ENCODE results near the gene TM7SF3.

The TM7SF3 gene

DNA sequence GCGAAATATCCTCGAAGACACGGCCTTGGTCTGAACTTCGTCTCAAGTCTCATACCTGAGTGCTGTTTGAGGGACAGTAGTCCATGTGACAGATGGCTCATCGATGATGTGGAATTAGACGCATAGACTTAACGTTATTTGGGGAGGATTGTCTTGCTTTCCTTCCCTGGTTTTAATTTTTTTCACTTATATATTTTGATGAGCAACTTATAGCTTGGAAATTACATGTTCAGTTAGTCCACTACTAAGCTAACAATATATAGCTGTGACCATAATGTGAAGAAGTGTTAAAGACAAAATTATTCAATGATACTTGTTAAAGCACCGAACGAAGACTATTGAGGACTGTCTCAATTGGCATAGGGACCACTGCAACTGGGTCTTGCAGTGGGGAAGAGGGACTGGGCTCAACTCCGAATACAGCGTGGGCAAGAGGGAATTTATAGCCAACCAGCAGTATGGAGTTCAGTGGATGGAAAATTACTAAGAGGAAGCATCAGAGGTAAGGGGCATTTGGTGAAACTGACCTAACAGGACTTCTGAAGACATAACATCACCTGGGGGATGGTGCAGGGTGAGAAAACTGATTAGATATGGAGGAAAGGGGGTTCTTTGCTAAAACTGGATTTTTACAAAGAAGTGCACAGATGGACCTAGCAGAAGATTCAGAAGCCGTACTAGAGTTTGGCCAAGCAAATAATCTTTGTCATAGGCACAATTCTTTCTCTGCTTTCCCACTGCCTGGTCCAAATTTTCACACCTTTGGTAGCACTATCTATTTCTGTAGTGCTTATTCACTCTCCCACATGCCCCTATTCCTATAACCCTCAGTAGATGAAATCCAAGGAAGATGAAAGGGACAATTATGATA, 910 bp upstream of the TM7SF3 start:
- no peak for DNase-seq (ENCODE audit: low read depth)

DNA sequence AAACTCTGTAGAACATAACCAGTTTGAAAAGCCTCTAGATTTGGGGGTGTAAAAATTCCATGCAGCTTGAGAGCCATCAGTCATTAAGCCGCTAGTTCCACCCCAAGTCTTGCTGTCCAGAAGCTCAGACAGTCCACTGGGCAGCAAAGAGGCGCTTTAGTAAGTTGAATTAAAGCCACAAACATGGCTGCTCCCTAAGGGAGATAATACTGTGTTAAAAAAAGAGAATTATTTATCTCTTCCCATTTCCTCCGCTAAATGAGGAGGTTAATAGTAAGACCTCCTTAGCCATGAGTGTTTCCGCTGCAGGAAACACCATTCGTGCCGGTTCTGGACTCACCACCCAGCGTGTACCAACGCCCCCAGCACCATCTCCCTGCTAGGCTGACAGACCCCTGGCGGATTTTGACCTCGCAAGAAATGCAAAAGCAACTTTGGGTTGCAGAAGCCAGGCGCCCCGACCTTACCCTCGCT, 536 bp downstream of the TM7SF3 start:
- DNase-seq (ENCODE audit: low read depth) = peak; percentile 13

DNA sequence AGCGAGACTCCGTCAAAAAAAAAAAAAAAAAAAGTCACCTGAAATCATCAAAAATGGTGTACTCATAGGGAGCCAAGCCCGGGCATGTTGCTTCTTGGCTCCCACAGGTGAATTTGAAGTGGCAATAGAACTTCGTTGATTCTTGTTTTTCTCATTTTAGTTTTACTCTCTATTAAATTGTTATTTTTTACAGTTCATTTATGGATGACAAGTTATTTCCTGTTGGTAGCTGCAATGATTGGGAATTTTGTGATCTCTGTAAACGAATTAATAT, 1.3 kb downstream of the TM7SF3 start:
- DNase-seq (ENCODE audit: low read depth) = no peak

DNA sequence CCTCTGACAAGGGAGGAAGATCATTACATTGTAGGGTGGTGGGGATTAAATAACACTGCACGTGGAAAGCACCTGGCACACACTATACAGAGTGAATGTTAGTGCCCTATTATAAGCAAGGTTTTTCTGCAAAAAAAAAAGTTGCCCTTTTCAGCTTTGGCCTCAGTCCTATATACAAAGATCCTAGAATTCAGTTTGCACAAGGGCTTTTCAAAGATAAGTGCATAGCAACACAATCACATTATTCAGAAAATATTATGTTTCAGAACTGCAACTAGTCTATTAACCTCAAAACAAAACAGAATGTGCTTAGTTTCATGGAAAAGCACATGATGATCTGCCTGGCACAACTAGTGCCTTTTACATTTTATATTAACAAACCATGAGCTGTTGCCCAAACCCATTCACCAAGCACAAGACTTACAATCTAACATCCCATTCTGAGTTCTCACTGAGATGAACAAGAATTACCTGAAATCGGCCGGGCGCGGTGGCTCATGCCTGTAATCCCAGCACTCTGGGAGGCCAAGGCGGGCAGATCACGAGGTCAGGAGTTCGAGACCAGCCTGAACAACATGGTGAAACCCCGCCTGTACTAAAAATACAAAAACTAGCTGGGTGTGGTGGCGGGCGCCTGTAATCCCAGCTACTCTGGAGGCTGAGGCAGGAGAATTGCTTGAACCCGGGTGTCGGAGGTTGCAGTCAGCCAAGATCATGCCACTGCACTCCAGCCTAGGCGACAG, 1.8 kb downstream of the TM7SF3 start:
- no peak for DNase-seq (ENCODE audit: low read depth)

DNA sequence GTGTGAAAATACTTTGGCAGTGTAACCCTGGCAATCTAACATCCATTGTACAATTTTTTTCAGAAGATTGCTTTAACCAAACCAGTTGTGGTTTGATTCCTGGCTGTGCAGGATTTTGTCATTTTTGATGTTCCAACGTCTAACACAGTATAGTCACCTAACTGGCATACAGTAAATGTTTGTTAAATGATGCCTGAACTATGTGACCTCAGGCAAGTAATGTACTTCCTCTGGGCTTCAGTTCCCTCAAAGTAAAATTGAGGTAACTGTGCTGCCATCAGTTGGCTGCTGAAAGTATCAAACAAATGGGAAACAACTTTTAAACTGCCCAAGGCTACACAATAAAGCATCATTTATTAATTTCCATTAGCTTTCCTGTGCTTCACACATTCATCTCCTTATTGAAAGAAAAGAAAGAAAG, 4.3 kb downstream of the TM7SF3 start:
- no peak for DNase-seq (ENCODE audit: low read depth)

DNA sequence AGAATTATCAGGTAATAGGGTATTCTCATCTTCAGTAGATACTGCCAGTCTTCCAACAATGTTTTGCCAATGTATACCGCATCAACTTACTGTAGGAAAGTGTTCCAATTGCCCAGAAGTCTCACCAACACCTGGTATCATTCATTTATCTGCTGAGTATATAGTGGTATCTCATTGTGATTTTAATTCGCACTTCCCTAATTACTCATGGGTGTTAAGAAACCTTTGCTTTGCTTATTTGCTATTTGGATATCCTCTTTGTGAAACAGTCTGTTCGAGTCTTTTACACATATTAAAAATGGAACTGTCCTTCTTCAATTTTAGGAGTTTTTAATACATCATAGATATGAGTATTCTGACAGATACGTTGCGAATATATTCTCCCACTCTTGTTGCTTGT, 6.1 kb downstream of the TM7SF3 start:
- no peak for DNase-seq (ENCODE audit: low read depth)

DNA sequence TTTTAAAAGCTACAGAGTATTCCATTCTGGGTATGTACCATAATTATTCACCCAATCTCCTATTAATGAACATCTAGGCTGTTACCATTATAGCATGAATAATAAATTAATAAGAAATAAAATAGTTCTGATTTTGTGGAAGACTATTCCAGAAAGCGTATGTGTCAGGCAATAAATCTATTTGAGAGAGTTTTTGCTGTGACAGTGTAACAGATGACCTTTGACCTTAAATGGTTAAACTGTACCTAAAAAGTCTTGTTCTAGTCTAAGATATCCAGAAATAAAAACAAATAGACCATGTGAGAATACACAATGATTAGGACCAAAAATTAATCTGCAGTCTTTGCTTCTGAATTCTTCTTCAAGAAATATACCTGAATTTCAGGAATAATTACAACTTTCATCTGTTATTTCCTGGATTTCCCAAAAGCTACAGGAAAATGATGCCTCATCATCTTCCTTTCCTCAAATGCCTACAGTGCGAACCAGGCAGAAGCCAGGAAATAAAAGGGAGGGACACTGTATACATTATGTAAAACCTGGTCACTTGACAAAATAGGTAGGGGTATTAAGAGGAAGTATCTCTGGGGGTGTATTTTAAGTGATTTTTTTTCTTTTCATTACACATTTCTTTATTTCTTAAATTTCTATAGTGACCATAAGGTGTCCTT, 7.3 kb downstream of the TM7SF3 start:
- no peak for DNase-seq (ENCODE audit: low read depth)

DNA sequence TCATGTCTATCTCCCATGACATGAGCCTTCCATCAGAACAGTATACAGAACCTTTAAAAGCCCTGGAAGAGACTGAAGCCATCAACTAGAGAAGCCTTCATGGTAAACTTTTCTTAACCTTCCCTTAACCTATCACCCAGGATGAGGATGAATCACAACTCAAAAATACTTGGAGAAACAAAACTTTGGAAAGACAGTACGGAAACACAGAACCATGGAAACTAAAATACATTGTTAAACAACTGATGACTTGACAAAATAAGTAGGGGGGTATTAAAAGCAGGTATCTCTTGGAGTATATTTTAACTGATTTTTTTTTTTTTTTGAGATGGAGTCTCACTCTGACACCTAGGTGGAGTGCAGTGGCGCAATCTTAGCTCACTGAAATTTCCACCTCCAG, 8.7 kb downstream of the TM7SF3 start:
- no peak for DNase-seq (ENCODE audit: low read depth)

DNA sequence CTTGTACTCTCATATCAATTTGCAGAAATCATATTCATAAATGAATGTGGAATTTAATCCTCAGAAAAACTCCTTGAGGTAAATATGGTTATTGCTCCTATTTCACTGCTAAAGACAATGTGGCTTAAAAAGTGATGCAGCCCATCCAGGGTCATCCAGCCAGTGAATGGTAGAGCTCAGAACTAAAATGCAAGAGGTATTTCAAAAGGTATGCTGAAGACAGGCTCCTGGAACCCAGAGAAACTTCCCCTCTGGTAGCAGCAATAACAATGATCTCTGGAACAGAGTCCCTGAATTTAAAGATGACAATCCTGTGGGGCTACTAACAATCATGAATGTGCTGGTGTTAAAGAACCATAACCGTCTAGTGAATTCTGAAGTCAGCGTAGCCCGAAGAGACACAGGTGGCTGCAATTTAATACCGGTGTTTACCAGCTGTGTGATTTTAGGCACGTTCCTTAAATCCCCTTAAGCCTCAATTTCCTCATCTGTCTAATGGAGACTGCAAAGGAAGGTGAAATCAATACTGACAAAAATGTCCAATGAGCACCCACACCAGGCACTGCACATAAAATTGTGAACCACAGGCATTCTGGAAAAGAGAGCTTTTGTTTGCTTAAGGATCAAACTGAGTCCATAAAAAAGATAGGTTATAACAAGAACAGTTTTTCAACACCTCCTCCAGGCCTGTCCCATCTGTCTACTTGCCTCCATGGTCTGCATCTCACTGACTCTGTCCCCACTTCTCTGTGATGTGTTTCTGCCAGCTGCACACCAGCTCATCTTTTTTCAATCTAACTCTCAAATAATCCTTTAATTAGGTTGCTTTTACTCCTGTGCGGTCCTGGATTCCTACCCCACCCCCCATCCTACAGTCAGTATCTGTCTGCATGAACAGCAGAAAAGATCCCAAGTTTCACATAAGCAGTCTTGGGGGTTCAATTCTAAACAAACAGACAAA, 10.5 kb downstream of the TM7SF3 start:
- DNase-seq (ENCODE audit: low read depth) = no peak

DNA sequence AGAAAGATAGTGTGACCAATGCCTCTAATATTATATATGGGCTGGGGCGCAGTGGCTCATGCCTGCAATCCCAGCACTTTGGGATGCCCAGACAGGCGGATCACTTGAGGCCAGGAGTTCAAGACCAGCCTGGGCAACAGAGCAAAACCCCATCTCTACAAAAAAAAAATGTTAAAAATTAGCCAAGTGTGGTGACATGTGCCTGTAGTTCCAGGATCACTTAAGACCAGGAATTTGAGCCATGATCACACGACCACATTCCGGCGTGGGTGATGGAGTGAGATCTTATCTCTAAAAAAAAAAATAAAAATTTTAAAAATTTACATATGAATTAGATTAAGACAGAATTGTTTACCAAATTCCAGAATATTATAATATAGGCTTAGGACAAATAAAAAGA, 12.0 kb downstream of the TM7SF3 start:
- DNase-seq (ENCODE audit: low read depth) = no peak

DNA sequence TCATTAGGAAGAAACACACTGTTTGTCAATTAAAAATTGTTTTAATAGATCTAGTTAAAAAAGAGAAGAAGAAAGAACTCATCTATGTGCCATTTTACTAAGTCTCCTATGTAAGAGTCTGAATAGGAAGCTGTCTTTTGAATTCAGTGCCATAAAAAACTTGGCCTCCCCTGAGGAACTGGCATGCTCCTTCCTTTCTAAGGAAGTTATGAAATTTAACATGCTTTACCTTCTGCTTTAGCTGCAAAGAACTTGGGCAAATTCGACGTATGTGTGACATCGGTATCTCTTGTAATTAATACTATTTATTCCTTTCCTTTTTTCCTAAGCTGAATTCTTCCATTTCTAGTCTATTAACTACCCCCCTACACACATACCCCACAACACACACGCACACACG, 12.5 kb downstream of the TM7SF3 start:
- DNase-seq (ENCODE audit: low read depth) = no peak

DNA sequence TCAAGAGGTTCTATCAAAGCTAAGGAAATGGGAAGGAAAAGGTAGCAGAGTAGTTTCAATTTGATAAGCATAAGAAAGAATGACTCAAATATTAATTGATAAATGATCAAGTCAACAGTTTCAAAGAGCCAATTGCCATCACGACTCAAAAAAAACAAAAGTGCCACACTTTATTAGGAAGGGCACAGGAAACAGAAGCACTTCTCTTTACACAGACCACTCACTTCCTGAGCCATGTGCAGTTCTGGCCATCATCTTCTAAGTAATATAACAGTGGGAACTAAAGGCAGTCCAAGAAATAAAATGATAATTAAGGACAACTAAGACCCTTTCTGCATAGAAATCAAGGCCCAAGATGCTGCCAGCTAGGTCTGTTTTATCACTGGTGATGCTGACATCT, 13.2 kb downstream of the TM7SF3 start:
- DNase-seq (ENCODE audit: low read depth) = no peak

DNA sequence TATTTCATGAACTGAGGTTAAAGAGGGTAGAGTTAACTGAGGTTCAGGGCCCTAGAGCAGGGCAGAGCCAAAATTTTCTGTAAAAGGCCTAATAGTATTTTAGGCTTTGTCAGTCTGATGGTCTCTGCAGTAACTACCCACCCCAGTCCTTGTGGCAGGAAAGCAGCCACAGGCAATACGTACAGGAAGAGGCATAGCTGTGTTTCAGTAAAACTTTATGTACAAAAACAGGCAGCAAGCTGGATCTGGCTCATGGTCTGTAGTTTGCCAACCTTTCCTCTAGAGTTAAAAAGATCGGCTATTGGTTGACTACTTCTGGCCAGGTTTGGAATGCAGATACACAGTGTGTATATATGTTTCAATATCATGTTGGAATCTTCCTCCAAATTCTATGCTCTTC, 17.2 kb downstream of the TM7SF3 start:
- no peak for DNase-seq (ENCODE audit: low read depth)

DNA sequence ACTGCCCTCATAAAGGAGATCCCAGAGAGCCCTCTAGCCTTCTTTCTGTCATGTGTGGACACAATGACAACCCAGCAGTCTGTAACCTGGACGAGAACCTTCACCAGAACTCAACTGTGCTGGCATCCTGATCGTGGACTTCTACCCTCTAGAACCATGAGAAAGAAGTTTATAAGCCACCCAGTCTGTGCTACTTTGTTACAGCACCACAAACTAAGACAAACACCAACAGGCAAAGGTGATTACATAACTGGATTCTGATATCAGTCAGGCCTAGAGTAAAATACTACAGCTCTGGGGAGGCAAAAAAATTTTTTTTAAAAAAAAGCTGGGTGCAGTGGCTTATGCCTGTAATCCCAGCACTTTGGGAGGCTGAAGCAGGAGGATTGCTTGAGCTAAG, 18.5 kb downstream of the TM7SF3 start:
- DNase-seq (ENCODE audit: low read depth) = no peak

DNA sequence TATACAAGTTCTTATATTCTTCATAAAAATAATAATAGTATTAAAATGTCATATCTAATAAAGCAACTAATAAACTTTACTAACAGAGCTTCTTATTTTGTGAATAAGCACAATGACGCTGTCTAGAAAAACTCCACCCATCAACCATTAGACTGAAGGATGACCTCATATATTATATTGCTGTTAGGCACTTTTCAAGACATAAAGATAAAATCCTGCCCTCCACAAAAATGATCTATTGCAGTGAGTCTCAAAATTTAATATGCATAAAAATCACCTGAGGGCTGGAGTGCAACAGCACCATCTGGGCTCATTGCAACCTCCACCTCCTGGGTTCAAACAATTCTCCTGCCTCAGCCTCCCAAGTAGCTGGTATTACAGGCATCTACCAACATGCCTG, 20.1 kb downstream of the TM7SF3 start:
- DNase-seq (ENCODE audit: low read depth) = no peak

DNA sequence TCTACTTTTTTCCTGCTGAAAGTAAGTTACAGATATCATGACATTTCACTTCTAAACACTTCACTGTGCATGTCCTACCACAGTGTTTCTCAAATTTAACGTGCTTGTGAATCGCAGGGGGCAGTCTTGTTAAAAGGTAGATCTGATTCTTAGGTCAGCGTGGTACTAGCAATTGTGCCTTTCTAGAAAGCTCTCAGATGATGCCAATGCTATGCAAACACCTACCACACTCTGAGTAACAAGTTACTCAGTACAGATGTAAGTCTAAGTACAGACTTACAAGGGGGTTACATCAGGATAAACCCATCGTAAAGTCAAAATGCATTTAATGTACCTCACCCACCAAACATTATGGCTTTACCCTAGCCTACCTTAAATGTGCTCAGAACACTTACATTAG, 22.4 kb downstream of the TM7SF3 start:
- DNase-seq (ENCODE audit: low read depth) = no peak

DNA sequence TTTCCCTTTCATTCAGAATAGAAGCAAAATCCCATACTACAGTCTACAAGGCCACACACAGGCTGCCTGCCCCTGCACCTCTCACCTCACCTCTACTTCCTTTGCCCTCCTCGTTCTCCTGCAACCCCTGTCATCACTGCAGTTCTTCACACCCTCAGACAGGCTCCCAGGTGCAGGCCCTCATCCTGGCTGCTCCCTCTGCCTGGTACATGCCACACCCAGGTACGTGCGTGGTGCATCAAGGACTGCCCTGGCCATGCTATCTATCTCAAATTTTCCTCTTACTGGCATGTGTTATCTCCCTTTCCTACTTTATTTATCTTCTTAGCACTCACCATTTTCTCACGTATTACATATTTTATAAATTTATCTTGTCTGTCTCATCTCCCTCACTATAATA, 24.3 kb downstream of the TM7SF3 start:
- no peak for DNase-seq (ENCODE audit: low read depth)

DNA sequence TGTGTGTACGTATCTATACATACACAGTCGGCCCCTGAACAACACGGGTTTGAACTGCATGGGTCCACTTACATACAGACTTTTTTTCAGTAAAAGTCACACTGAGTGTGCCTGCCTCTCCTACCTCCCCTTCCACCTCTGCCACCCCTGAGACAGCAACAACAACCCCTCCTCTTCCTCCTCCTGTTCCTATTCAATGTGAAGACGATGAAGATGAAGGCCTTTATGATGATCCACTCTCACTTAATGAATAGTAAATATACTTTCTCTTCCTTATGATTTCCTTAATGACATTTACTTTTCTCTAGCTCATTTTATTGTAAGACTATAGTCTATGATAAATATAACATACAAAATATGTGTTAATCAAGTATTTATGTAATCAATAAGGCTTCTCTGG, 25.5 kb downstream of the TM7SF3 start:
- no peak for DNase-seq (ENCODE audit: low read depth)

DNA sequence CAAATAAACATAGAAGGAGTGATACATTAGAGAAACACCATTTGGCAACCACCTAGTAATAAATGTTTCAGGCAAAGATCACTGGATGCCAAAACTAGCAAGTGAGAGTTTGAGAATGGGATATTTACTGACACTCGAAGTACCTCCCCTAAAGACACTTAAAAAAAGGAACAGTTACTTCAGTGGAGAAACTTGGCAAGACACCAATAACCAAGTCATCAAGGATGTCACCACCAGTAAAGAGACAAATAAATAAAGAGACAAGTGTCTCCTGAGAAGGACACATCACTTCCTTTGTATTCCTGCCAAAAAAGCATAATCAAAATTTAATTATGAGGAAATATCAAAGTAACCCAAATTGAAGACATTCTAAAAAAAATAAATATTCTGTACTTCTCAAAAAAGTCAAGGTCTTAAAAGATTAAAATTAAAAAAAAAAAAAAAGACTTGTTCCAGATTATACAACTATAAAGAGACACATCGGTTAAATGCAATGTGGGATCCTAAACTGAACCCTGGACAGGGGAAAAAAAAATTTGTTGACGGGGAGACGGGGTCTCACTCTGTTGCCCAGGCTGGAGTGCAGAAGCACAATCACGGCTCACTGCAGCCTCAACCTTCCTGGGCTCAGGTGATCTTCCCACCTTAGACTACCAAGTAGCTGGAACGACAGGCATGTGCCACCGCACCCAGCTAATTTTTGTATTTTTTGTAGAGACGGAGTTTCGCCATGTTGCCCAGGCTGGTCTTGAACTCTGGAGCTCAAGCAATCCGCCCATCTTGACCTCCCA, 26.4 kb downstream of the TM7SF3 start:
- DNase-seq (ENCODE audit: low read depth) = no peak

DNA sequence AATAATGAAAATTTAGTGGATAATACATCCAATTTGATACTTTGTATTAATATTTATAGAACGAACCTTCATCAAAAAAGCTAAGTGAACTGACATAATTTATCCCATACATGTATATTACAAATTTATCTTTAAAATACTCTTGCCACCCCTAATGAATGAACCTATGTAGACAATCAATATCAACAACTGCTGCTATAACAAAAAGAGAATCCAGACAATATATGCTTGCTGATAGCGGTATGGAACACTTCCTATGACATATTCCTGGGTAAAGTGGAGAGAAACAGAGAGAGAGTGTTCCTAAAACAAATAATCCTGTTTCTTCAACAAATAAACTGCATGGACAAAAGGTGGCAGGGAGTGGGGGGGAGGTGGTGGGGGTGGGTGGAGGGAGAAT, 31.3 kb downstream of the TM7SF3 start:
- DNase-seq (ENCODE audit: low read depth) = no peak

DNA sequence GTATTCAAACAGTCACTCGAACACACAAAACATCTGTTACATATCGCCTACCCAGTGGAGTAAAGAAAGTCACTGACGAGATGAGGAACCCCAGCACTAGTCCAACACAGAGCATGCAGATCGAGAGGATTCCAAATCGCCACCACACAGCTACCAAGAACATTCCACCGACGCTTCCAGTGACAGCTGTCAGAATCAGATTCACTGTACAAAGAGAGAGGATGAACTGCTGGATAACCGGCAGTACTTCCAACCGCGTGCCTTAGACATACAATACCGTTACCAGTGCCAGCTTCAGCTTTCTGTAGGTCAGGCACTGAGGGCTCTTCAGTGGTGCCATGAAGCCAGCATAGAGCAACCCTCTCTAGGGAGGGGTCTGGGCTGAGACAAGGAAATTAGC, 34.5 kb downstream of the TM7SF3 start:
- no peak for DNase-seq (ENCODE audit: low read depth)

Data from activated T-cell treated with anti-CD3 and anti-CD28 coated beads for 24 hours (primary cell).